IPS-18c (cell line): ENCODE results near the gene EHD4.

Source experiments
- H3K4me3 ChIP-seq: 2 replicates; pipeline ENCODE4 v1.7.0; 2013; ENCODE audit warnings: low read depth, mild to moderate bottlenecking, low read length, moderate library complexity; ENCODE audit not compliant: insufficient read depth
- H3K9me3 ChIP-seq: one replicate; pipeline ENCODE4 v1.6.1; 2013; ENCODE audit warnings: mild to moderate bottlenecking, low read length, moderate library complexity; ENCODE audit not compliant: control insufficient read depth, insufficient read depth

EHD4 gene

GRCh38 chr15:41897363-41897799 lies 75.0 kb downstream of the EHD4 start:
- H3K4me3 ChIP-seq = no peak overlapping the region
- H3K9me3 ChIP-seq = no peaks in the 10 kb centered on the region

- H3K9me3 ChIP-seq = no peaks in the 10 kb centered on the region
- H3K4me3 ChIP-seq = no peak overlapping the region
Measured at GRCh38 chr15:41896566-41896965, 75.8 kb downstream of the EHD4 start.

GRCh38 chr15:41895957-41896356 lies 76.4 kb downstream of the EHD4 start:
- H3K9me3 ChIP-seq = no peaks in the 10 kb centered on the region
- no peak overlapping the region for H3K4me3 ChIP-seq

- H3K9me3 ChIP-seq = no peaks in the 10 kb centered on the region
- H3K4me3 ChIP-seq = no peak overlapping the region
Measured at GRCh38 chr15:41895491-41895890, 76.9 kb downstream of the EHD4 start.

GRCh38 chr15:41894791-41895463 lies 77.4 kb downstream of the EHD4 start:
- Histone ChIP-seq H3K9me3 (no peaks in the 10 kb centered on the region), H3K4me3 (no peak overlapping the region)

GRCh38 chr15:41894251-41894790 lies 78.0 kb downstream of the EHD4 start:
- no peak overlapping the region for H3K4me3 ChIP-seq

GRCh38 chr15:41893422-41894250 lies 78.7 kb downstream of the EHD4 start, which contains the start of gene SPTBN5:
SPTBN5 (minus strand) TSS chr15:41894053; CDS start chr15:41893497, 556 bp downstream.
- Histone ChIP-seq H3K4me3 (no peak within 1 kb of the TSS), H3K9me3 (no peaks in the 10 kb centered on the region)

More at GRCh38 chr15:41894251-41894790, 78.0 kb downstream of the EHD4 start:
- H3K9me3 ChIP-seq = no peaks in the 10 kb centered on the region

- Histone ChIP-seq H3K9me3 (no peaks in the 10 kb centered on the region), H3K4me3 (no peak overlapping the region)
Measured at GRCh38 chr15:41892621-41893421, 79.5 kb downstream of the EHD4 start.

GRCh38 chr15:41891946-41892345 lies 80.4 kb downstream of the EHD4 start:
- no peak overlapping the region for H3K4me3 ChIP-seq

GRCh38 chr15:41891226-41891625 lies 81.1 kb downstream of the EHD4 start:
- Histone ChIP-seq H3K9me3 (no peaks in the 10 kb centered on the region), H3K4me3 (no peak overlapping the region)

More at GRCh38 chr15:41891946-41892345, 80.4 kb downstream of the EHD4 start:
- no peaks in the 10 kb centered on the region for H3K9me3 ChIP-seq

- Histone ChIP-seq H3K4me3 (no peak overlapping the region), H3K9me3 (no peaks in the 10 kb centered on the region)
Measured at GRCh38 chr15:41890050-41890690, 82.2 kb downstream of the EHD4 start.

- Histone ChIP-seq H3K9me3 (no peaks in the 10 kb centered on the region), H3K4me3 (no peak overlapping the region)
Measured at GRCh38 chr15:41888662-41889253, 83.6 kb downstream of the EHD4 start.

- no peaks in the 10 kb centered on the region for H3K9me3 ChIP-seq
- H3K4me3 ChIP-seq = no peak overlapping the region
Measured at GRCh38 chr15:41887893-41888292, 84.5 kb downstream of the EHD4 start.

GRCh38 chr15:41887161-41887560 lies 85.2 kb downstream of the EHD4 start:
- Histone ChIP-seq H3K9me3 (no peaks in the 10 kb centered on the region), H3K4me3 (no peak overlapping the region)

GRCh38 chr15:41886741-41887140 lies 85.6 kb downstream of the EHD4 start:
- no peaks in the 10 kb centered on the region for H3K9me3 ChIP-seq
- no peak overlapping the region for H3K4me3 ChIP-seq

- Histone ChIP-seq H3K9me3 (no peaks in the 10 kb centered on the region), H3K4me3 (no peak overlapping the region)
Measured at GRCh38 chr15:41885841-41886240, 86.5 kb downstream of the EHD4 start.
